ENCODE measurements around the gene FBXO10.

DNA sequence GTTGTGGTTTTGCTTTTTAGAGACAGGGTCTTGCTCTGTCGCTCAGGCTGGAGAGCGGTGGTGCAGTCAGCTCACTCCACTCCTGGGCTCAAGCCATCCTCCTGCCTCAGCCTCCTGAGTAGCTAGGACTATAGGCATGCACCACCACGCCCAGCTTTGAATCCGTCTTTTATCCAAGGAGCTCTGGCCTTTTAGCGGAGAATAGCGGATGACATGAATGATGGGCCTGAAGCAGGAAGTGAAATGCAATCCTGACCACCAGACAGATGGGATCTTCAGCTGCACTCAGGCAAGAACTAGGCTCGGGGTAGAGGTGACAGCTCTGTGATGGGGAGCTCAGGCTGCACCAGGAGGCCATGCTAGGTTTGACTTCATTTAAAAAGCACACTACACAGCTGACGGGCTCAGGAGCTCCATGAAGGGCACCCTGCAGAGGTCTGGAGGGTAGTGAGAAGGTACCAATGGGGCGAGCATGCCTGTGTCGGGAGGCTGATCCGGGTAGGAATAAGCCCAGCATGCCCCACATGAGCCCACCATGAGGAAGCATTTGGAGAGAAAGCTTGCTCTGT lies 68.5 kb downstream of the FBXO10 start:
- TF ChIP-seq, protein P1, sequence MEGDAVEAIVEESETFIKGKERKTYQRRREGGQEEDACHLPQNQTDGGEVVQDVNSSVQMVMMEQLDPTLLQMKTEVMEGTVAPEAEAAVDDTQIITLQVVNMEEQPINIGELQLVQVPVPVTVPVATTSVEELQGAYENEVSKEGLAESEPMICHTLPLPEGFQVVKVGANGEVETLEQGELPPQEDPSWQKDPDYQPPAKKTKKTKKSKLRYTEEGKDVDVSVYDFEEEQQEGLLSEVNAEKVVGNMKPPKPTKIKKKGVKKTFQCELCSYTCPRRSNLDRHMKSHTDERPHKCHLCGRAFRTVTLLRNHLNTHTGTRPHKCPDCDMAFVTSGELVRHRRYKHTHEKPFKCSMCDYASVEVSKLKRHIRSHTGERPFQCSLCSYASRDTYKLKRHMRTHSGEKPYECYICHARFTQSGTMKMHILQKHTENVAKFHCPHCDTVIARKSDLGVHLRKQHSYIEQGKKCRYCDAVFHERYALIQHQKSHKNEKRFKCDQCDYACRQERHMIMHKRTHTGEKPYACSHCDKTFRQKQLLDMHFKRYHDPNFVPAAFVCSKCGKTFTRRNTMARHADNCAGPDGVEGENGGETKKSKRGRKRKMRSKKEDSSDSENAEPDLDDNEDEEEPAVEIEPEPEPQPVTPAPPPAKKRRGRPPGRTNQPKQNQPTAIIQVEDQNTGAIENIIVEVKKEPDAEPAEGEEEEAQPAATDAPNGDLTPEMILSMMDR (IDR thresholded peaks at IDR 0.05) = no peak
- no peak for TF ChIP-seq POLR2A (IDR thresholded peaks at IDR 0.05)
- TF ChIP-seq EP300 (IDR thresholded peaks at IDR 0.05) = no peak
